GM19372 (cell line): ENCODE results near the gene RUNX3.
"Not testable (repeated sequence)": the region's sequence is repeated elsewhere in the genome, so short reads cannot be mapped to it uniquely, and the experiment has no call there.

ENCODE experiments used
- ATAC-seq: cut with Tn5 transposase; IDR thresholded peaks from one replicate; pipeline ENCODE4 v1.9.1; 2021; ENCODE audit warnings: mild to moderate bottlenecking, low read depth, moderate library complexity; ENCODE audit not compliant: unreplicated experiment

Gene RUNX3

DNA sequence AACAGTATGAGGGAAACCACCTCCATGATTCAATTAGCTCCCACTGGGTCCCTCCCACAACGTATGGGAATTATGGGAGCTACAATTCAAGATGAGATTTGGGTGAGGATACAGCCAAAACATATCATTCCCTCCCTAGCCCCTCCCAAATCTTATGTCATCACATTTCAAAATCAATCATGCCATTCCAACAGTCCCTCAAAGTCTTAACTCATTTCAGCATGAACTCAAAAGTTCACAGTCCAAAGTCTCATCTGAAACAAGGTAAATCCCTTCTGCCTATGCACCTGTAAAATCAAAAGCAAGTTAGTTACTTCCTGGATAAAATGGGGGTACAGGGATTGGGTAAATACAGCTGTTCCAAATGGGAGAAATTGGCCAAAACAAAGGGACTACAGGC is 38.7 kb downstream of the RUNX3 start:
- ATAC-seq = not testable (repeated sequence)

DNA sequence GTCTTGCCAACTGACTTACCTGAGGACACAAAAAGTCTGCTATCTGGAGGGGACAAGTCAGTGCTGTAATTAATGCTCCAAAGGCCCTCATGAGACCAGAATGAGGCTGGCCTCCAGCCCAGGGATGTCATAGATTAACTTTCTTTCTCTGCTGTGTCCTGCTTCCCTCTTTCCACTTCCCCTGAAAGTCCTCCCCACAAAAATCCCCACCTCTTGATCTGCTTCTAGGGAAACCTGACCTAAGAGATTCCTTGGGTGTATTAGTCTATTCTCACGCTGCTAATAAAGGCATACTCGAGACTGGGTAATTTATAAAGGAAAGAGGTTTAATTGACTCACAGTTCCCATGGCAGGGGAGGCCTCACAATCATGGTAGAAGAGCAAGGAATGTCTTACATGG is 39.2 kb downstream of the RUNX3 start:
- no peak for ATAC-seq

DNA sequence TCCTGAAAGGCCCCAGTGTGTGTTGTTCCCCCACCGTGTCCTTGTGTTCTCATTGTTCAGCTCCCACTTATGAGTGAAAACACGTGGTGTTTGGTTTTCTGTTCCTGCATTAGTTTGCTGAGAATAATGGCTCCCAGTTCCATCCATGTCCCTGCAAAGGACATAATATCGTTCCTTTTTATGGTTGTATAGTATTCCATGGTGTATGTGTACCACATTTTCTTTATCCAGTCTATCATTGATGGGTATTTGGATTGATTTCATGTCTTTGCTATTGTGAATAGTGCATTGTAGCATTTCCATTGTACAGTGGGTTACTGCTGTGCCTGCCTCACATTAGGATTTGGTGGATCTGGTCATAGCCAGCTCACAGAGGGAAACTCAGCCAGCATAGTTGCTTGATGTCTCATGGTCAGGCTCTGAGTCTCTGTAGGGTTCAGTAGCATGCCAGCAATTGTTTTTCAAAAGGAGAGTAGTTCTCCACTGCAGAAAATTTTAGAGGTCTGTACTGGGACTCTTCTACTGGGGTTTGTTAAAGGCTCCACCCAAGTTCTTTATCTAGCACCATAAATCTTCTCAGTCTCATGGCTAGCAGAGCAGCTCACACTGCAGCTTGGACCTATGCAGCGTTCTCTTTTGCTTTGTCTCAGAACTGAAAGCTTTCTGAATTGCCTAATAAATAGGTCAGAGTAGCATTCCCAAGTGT is 41.0 kb downstream of the RUNX3 start:
- no peak for ATAC-seq

DNA sequence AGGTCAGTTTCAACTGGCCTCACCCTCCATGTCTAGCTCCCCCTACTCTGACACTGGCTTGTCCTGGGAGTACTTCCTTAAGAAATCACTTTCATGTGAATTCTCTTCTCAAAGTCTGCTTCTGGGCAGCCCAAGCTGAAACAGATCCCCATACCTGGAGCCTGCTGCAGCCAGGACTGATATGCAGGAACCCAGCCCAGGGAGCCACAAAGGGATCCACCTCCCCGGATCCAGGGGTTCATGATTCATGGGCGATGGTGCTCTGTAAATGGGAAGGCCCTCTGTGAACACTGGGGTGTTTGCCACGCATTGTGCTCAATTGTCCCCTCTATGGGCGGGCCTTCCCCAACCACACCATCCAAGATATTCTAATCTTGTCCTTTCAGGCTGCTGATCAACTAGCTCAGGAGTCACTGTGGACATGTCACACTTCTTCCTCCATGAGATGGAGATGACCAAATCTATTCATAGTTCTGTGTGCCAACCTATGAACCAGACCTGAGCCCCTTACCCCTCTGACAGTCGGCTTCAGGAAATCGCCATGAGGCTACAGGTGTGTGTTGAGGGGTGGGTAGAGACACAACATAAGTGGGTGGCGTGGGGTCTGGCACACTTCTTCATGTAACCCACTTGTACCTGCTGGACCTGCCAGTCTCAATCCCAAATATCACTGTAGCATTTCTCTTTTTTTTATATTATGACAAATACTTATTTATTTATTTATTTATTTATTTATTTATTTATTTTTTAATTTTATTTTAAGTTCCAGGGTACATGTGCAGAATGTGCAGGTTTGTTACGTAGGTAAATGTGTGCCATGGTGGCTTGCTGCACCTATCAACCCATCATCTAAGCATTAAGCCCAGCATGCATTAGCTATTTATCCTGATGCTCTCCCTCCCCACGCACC is 41.8 kb downstream of the RUNX3 start:
- ATAC-seq = no peak

DNA sequence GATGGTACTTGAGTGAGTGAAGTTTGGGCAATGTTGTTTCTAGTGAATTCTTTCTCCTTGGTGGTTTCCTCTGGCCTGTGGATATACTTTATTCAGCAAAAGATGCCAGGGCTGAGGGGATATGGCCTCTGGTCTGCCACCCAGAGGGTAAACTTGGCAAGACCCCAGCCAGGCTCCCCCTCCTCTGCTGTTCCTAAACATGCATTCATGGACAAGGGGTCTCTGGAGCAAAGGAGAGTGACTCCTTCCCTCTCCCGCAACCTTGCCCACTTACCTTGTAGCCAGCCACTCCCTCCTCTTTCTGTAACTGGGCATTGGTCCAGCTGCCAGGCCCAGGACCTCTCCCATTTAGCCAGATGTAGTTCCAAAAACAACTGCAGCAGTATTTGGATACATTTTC is 43.8 kb downstream of the RUNX3 start:
- no peak for ATAC-seq

DNA sequence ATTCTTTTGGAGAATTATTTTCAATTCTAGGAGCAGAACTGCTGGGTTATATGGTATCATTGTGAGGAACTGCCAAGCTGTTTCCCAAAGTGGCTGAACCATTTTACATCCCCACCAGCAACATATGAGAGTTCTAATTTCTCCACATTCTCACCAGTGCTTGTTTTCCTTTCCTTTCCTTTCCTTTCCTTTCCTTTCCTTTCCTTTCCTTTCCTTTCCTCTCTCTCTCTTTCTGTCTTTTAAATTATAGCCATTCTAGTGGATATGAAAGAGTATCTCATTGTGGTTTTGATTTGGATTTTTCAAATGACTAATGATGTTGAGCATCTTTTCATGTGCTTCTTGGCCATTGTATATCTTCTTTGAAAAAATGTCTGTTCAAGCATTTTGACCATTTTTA is 45.3 kb downstream of the RUNX3 start:
- no peak for ATAC-seq

DNA sequence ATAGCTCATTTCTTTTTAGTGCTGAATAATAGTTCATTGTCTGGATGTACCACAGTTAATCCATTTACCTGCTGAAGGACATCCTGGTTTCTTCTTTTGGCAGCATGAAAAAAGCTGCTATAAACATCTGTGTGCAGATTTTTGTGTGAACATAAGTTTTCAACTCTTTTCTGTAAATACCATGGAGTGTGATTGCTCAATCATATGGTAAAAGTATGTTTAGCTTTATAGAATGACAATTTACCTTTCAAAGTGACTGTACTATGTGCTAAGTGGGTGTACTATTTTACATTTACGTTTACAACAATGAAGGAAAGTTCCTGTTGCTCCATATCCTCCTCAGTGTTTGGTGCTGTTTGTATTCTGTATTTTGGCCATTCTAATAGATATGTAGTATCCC is 49.0 kb downstream of the RUNX3 start:
- no peak for ATAC-seq

DNA sequence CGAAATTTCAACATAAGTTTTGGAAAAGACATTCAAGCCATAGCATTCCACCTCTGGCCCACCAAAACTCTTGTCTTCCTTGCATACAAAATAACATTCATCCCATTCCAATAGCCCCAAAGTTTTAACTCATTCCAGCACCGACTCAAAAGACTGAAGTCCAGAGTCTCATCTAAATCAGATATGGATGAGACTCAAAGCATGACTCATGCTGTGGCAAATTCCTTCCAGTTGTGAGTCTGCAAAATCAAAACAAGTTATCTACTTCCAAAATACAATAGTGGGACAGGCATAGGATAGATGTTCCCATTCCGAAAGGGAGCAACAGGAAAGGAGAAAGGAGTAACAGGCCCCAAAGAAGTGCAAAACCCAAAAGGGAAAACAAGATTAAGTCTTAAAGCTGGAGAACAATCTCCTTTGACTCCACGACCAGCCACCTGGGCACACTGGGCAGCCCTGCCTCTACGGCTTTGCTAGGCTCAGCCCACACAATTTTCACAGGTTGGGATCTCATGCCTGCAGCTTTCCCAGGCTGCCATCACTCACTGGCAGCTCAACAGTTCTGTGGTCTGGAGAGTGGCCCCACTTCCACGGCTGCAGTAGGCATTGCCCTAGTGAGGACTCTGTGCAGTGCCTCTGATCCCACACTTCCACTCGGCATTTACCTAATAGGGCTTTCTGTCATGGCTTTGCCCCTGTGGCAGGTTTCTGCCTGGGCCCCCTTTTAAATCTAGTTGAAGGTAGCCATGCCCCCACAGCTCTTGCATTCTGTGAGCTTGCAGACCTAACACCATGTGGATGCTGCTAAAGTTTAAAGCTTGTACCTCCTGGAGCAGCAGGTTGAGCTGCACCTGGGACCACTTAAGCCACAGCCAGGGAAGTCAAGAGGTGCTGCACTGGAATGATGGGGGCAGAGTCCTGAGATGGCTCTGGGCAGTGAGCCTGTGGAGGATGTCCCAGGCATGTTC is 51.0 kb downstream of the RUNX3 start:
- ATAC-seq = no peak

DNA sequence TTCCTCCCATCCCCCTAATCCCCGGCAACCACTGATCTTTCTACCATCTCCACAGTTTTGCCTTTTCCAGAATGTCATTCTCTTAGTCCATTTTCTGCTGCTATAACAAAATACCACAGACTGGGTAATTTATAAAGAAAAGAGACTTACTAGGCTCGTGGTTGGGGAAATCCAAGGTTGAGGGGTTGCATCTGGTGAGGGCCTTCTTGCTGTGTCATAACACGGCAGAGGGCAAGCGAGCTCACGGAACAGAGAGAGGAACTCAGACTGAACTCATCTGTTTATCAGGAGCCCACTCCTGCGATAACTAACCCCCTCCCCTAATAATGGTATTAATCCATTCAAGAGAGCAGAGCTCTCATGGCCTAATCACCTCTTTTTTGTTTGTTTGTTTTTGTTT is 52.0 kb downstream of the RUNX3 start:
- no peak for ATAC-seq

DNA sequence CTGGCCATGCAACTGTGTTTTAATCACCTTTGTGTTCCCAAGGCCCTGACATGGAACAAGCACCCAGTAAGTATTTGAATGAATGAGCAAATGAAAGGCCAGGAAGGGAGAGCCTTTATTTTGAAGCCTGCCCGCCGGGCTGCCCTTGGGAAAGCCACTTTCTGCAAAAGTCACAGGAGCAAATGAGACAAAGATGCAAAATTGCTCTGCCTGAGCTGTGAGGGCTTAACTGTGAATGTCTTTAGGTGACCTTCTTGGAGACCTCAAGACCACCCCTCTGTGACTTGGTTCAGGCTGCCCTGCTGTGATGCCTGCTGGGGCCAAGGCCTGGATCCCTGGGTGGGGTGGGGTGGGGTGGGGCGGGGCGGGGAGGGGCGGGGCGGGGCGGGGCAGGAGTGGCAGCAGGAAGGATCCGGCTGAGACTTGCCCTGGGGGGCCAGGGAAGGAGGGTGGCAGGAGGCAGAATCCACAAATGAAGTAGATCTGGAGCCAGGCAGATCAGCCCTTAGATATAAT is 54.0 kb downstream of the RUNX3 start:
- ATAC-seq = no peak

DNA sequence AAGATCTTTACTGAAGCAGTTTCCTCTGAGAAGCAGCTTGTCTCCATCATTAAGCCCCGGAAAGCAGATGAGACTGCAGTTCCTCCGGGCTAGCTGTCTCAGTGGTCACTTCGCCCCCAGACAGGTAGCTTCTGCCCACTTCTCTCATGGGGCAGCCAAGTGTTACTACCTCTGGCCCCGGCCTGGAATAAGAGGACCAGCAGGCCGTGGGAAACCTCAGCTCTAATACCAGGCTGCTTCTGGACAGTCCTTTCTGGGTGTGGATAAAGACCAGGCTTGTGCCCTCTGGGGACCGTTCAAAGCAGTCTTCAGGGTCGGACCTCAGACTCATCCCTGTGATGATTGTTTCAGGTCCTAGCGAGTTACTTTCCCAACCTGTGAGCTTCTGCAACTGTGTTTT is 54.8 kb downstream of the RUNX3 start:
- ATAC-seq = no peak

DNA sequence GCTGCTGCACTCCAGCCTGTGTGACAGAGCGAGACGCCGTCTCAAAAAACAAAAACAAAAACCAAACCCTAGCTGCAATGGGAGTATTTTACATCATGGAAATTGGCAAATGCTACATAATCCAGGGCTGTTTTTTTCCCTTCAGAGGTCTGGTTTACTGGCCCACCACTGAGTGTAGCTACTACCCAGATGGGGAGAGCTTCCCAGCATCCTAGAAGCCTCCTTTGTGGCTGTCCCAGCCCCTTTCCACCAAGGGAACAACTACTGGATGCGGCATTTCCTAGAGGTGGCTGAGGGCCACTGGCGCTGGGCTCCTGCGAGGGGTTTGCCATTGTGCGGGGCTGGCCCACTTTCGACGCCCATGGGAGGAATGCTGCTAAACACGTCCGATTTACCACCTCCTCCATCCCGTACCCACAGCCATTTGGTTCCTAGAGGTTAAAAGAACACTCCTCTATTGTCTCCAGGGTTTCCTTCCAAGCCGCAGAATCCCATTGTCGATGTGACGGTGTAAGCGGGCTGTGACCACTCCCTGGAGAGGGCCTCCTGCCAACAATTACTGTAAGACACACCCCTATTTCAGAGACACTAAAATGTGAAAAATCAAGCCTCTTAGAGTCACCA is 55.4 kb downstream of the RUNX3 start:
- ATAC-seq = no peak

DNA sequence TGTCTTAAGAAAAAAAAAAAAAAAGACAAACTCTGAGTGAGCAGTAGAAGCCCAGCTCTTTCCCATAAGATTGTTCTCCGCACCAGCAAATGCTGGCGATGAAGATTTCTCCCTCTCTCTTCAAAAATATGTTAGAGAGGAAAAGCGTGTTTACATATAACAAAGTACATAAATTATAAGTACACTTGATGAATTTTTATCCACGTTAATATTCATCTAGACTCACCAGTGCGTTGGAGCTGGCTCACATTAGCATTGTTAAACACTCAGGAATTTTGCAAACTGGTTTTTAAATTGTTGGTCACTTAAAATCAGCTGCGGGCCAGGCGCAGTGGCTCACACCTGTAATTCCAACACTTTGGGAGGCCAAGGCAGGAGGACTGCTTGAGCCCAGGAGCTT is 56.0 kb downstream of the RUNX3 start:
- no peak for ATAC-seq

DNA sequence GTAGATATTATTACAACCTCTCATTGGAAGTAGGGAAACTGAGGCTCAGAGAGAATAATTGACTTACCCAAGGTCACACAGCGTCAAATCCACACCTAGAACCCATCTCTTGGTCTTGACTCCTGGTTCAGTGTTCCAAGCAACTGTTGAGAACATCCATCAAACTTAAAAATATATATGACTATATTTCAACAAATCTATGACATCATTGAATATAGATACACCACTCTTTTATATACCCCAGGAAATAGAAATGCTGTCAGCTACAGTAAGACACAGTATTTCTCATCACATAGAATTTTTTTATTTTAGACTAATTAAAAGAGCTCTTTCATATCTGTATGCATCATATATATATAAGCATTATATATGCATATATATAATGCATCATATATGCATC is 56.9 kb downstream of the RUNX3 start:
- no peak for ATAC-seq

DNA sequence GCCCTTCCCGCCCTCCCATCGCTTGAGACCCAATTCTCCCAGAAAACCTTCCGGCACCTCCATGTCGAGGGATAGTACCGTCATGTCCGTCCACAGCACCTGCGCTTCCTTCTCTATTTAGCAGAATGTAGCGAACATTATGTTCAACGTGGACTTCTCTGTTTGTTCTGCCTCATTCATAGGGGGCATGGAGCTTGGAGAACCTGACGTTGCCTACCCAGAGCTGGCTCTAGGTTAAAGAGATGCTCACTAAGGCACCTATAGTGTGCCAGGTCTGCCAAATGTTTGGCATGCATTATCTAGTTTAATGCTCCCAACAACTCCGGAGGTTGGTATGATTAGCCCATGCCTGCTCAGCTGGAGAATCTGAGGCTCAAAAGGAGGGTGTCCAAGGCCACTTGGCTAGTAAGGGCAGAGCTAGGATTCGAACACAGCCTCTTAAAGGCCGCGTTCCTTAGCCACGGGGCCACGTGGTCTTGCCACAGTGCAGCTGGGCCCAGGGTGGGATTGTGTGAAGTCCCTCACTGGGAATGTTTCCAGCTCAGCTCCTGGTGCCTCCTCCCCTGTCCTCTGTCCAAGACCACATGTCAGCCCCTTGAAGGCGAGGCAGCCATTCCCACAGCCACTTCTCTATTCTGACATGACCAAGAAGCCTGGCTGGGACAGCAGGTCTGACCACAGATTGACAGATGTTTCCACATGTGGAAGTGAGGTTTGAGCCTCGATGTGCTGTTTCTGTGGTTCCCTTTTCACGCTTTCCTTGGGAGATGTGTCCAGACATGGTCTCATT is 57.8 kb downstream of the RUNX3 start:
- no peak for ATAC-seq

DNA sequence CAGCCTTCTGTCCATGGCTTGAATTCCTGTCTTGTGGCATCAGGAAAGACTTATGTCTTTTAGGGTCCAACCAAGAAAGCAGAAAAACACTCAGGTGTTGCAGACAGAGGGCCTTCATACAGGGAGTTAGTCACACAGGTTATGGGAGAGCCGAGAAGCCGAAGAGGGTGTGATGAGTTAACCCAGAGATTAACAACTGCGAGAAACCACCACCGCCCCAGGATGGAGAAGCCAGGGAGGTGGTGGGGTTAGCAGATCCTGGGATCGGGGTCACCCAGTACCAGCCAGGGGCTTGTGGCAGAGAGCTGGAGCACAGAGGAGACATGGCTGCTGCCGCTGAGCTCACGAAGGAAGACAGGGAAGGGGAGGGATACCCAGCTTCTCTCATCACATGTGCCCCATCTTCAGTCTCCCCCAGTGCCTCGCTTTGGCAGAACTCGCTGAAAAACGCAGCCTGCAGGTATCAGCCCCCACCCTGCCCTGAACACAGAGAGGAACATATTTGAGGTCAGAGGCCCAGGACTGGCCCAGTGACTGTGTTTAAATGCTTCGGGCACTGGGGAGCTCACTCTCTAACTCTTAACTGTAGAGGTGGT is 58.7 kb downstream of the RUNX3 start:
- ATAC-seq = no peak

DNA sequence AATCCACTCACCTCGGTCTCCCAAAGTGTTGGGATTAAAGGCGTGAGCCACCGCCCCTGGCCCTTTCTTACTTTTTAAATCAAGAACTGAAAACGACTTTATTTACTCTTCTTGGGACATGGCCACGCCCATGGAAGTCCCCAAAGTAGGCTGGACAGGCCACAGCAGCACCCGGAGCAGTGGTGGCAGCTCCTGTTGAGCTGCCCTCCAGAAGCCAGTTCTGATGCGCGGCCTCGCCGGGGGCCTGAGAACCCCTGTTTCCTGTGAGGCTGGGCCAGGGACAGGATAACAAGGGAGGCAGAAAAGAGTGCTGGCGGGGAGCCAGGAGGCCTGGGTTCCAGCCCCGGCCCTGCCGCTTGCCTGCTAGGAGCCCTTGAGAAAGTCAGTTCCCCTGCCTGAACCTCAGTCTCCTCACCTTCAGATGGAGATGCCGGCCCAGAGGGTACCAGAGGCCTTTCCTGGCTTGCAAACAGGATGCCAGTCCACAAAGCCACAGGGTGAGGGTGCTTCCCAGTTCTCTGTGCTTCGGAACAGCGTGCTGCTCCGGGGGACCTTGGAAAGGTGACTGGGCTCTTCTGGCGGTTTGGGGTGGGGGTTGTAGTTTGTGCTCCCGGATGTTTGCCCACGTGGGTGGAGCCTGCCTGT is 59.4 kb downstream of the RUNX3 start:
- no peak for ATAC-seq

DNA sequence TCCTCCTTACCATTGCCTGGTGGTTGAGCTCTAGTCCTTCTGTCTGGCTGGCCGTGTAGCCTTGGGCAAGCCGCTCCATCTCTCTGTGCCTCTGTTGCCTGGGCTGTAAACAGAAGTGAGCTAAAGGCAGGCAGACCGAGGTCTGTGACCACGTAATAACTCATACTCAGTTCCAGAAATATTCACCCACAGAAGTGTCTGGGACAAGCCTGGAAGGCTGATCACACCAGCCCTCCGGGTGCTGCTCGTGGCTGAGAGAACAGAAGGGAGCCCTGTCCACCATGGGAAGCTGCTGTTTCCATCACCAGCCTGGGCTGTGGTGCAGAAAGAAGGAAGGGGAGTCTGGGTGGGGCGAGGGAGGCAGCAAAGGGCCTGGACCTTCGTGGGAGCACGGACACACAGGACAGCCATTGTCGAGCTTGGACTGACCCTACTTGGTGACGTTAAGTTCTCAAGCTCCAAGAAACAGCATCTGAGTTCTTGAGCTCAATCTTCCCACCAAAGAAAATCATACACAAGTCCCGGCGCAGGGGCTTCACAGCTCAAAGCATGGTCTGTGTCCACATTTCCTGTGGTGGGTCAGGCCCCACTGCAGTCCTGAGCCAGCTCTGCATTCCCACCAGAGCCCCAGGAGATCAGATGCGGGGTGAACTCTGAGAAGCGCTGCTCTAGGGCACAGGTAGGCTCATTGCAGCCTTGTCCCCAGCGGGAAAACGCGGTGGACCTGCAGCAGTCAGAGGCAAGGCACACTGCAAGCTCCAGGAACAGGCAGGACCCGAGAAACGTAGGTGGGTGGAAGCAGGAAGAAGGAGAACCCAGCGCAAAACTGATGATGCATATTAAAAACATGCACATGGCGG is 61.8 kb downstream of the RUNX3 start:
- ATAC-seq = no peak
